Right lobe of liver (tissue), 6 donors: ENCODE data around the gene BCKDK. TPM values are rescaled to one million over a fixed set of nuclear protein-coding genes. Genes with fewer than 3 reads are reported as not detected.
A peak's percentile ranks its signal among the peaks of the same experiment; 100 is the strongest.

Experiments
- ATAC-seq, 4 donors: fragments of 200-7000 bp; cut with Tn5 transposase; one replicate each; pipeline ENCODE4 v1.9.1; 2020; ENCODE audit warnings: mild to moderate bottlenecking in 4 of 4, moderate library complexity in 4 of 4
- DNase-seq, 3 donors: peaks; one replicate each; pipeline ENCODE4 v3.0.0-alpha.2; 2020
- H3K27ac ChIP-seq, 3 donors: fragments of 200-600 bp; one replicate each; pipeline ENCODE4 v1.8.0; 2022
- H3K27me3 ChIP-seq, 2 donors: fragments of 200-600 bp; one replicate each; pipeline ENCODE4 v1.8.0; 2022
- H3K36me3 ChIP-seq, 4 donors: fragments of 200-600 bp; sonication (generic) in 1 of 4; one replicate each; pipeline versions ENCODE4 v1.5.1 to v1.8.0; 2017 to 2022; ENCODE audit warnings: control low read depth in 1 of 4
- H3K4me1 ChIP-seq, 4 donors: fragments of 200-600 bp; sonication (generic) in 1 of 4; one replicate each; pipeline versions ENCODE4 v1.5.1 to v1.8.0; 2017 to 2022; ENCODE audit warnings: control low read depth in 1 of 4
- H3K4me3 ChIP-seq, 3 donors: fragments of 200-600 bp; one replicate each; pipeline ENCODE4 v1.8.0; 2022
- H3K9me3 ChIP-seq, 4 donors: fragments of 200-600 bp; sonication (generic) in 1 of 4; one replicate each; pipeline versions ENCODE4 v1.5.1 to v1.8.0; 2017 to 2022; ENCODE audit warnings: control low read depth in 1 of 4
- POLR2A ChIP-seq: fragments of 450-650 bp; IDR thresholded peaks from one replicate; pipeline ENCODE4 v1.6.1; 2017; ENCODE audit warnings: antibody characterized with exemption, mild to moderate bottlenecking
- WGBS: methylation state at CpG from one replicate; pipeline ENCODE4 v1.1.6; 2018; ENCODE audit warnings: low coverage, low lambda C conversion rate; ENCODE audit not compliant: insufficient coverage; ENCODE audit errors: missing lambda C conversion rate; 5-methylcytosine and 5-hydroxymethylcytosine counted together
- intact Hi-C, 2 donors: fragments of 100-400 bp; cut with DNase I; formaldehyde crosslinking; loops; one replicate each; pipeline versions ENCODE4 v1.11.2 to v1.14.1; 2022
- total RNA-seq, 6 experiments: library from RNA; depleted of rRNA in 2 of 6; stranded (reverse); fragments of >200 nt in 2 of 6; fragmentation: NEBNext Ultra II Directional in 3 of 6; extraction: Animal tissue kit (Norgen Biotek cat#: 25700) in 3 of 6; gene quantifications; one replicate each; pipeline versions ENCODE4 v1.1.0 to v1.2.4, GENCODE V29; 2016 to 2023
- TF ChIP-seq, protein P1 (sequence below), 4 donors: fragments of 200-600 bp in 3 of 4; fragments of 450-650 bp in 1 of 4; IDR thresholded peaks; one replicate each; pipeline versions ENCODE4 v1.5.1 to v1.8.0; 2016 to 2022; ENCODE audit warnings: antibody characterized with exemption in 4 of 4, mild to moderate bottlenecking in 2 of 4
- donor health status: DM: no; HTN: yes; CAD: no.
- donor health status: DM: no; HTN: no; CAD: no.
- donor health status: DM: no; HTN: no; CAD: no.
- donor health status: DM: no; HTN: yes; CAD: no.
- donor health status: DM: no; HTN: yes; CAD: no.

BCKDK gene
- total RNA-seq, 6 experiments from 2014 or later, result 34.8 to 61.5 (median 41.8) TPM

DNA sequence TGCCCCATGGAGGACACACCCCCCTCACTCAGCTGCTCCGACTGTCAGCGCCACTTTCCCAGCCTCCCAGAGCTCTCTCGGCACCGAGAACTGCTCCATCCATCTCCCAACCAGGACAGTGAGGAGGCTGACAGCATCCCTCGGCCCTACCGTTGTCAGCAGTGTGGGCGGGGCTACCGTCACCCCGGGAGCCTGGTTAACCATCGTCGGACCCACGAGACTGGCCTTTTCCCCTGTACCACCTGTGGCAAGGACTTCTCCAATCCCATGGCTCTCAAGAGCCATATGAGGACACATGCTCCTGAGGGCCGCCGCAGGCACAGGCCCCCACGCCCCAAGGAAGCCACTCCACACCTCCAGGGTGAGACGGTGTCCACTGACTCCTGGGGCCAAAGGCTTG is 31.9 kb upstream of the BCKDK start:
- TF ChIP-seq, protein P1, sequence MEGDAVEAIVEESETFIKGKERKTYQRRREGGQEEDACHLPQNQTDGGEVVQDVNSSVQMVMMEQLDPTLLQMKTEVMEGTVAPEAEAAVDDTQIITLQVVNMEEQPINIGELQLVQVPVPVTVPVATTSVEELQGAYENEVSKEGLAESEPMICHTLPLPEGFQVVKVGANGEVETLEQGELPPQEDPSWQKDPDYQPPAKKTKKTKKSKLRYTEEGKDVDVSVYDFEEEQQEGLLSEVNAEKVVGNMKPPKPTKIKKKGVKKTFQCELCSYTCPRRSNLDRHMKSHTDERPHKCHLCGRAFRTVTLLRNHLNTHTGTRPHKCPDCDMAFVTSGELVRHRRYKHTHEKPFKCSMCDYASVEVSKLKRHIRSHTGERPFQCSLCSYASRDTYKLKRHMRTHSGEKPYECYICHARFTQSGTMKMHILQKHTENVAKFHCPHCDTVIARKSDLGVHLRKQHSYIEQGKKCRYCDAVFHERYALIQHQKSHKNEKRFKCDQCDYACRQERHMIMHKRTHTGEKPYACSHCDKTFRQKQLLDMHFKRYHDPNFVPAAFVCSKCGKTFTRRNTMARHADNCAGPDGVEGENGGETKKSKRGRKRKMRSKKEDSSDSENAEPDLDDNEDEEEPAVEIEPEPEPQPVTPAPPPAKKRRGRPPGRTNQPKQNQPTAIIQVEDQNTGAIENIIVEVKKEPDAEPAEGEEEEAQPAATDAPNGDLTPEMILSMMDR (IDR thresholded peaks at IDR 0.05), result no peak
- no peak for TF ChIP-seq POLR2A
- Histone ChIP-seq H3K9me3 (no peaks in the 10 kb centered on the region), H3K27ac (no peak overlapping the region), H3K27me3 (no peaks in the 10 kb centered on the region), H3K36me3 (peaks cover 0 to 27% (median 3%) of the 10 kb centered on the region in 4 donors), H3K4me3 (no peak overlapping the region), H3K4me1 (peaks cover 0 to 17% (median 0%) of the 10 kb centered on the region in 4 donors)
- ATAC-seq (no peak), DNase-seq (peak in 1 of 3 donors; percentile 55)
- intact Hi-C loops, result no loop called here
- 92% methylated on average over 2 of the region's 16 CpGs for WGBS

DNA sequence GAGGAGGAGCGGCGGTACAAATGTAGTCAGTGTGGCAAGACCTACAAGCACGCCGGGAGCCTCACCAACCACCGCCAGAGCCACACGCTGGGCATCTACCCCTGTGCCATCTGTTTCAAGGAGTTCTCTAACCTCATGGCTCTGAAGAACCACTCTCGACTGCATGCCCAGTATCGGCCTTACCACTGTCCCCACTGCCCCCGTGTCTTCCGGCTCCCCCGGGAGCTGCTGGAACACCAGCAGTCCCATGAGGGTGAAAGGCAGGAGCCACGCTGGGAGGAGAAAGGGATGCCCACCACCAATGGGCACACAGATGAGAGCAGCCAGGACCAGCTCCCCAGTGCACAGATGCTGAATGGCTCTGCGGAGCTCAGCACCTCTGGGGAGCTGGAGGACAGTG is 31.2 kb upstream of the BCKDK start:
- peaks cover 0 to 27% (median 3%) of the 10 kb centered on the region in 4 donors for H3K36me3 ChIP-seq
- 87% methylated on average over 3 of the region's 13 CpGs for WGBS
- H3K4me1 ChIP-seq, result peaks cover 0 to 14% (median 0%) of the 10 kb centered on the region in 4 donors

DNA sequence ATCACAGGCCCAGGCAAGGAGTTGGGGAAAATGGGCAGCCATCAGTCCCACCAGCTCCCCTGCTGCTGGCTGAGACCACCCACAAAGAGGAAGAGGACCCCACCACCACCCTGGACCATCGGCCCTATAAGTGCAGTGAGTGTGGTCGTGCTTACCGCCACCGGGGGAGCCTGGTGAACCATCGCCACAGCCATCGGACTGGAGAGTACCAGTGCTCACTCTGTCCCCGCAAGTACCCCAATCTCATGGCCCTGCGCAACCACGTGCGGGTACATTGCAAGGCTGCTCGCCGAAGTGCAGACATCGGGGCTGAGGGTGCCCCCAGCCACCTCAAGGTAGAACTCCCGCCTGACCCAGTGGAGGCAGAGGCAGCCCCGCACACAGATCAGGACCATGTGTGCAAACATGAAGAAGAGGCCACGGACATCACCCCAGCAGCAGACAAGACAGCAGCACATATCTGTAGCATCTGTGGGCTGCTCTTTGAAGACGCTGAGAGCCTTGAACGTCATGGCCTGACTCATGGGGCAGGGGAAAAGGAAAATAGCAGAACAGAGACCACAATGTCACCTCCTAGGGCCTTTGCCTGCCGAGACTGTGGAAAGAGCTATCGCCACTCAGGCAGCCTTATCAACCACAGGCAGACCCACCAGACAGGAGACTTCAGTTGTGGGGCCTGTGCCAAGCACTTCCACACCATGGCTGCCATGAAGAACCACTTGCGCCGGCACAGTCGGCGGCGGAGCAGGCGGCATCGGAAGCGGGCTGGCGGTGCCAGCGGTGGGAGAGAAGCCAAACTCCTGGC is 30.4 kb upstream of the BCKDK start:
- 93% methylated on average over 3 of the region's 30 CpGs for WGBS
- no peak for TF ChIP-seq POLR2A
- TF ChIP-seq, protein P1 (IDR thresholded peaks at IDR 0.05), result no peak
- Histone ChIP-seq H3K27me3 (no peaks in the 10 kb centered on the region), H3K27ac (no peak overlapping the region), H3K4me1 (peaks cover 0 to 7% (median 0%) of the 10 kb centered on the region in 4 donors), H3K36me3 (peaks cover 0 to 27% (median 3%) of the 10 kb centered on the region in 4 donors), H3K9me3 (no peaks in the 10 kb centered on the region), H3K4me3 (no peak overlapping the region)
- DNase-seq, result no peak
- ATAC-seq, result no peak
- intact Hi-C loops, result no loop called here

More for the DNA sequence above, 31.2 kb upstream of the BCKDK start:
- TF ChIP-seq, protein P1 (IDR thresholded peaks at IDR 0.05), result no peak
- no peak for TF ChIP-seq POLR2A
- no peaks in the 10 kb centered on the region for H3K9me3 ChIP-seq
- ATAC-seq (no peak), DNase-seq (no peak)
- intact Hi-C loops, result no loop called here
- H3K4me3 ChIP-seq, result no peak overlapping the region
- H3K27me3 ChIP-seq, result no peaks in the 10 kb centered on the region
- no peak overlapping the region for H3K27ac ChIP-seq

DNA sequence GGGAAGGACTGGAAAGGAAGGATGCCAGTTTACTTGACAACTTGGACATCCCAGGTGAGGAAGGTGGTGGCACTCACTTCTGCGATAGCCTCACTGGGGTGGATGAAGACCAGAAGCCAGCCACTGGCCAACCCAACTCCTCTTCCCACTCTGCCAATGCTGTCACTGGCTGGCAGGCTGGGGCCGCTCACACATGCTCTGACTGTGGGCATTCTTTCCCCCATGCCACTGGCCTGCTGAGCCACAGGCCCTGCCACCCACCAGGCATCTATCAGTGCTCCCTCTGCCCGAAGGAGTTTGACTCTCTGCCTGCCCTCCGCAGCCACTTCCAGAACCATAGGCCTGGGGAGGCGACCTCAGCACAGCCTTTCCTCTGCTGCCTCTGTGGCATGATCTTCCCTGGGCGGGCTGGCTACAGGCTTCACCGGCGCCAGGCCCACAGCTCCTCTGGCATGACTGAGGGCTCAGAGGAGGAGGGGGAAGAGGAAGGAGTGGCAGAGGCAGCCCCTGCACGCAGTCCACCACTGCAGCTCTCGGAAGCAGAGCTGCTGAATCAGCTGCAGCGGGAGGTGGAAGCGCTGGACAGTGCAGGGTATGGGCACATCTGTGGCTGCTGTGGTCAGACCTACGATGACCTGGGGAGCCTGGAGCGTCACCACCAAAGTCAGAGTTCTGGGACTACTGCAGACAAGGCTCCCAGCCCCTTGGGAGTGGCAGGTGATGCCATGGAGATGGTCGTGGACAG is 29.4 kb upstream of the BCKDK start:
- 75% methylated on average over 4 of the region's 15 CpGs for WGBS
- DNase-seq (no peak), ATAC-seq (no peak)
- no peak overlapping the region for H3K4me3 ChIP-seq
- no peak overlapping the region for H3K27ac ChIP-seq
- no peaks in the 10 kb centered on the region for H3K9me3 ChIP-seq
- H3K36me3 ChIP-seq, result peaks cover 0 to 31% (median 3%) of the 10 kb centered on the region in 4 donors
- peaks cover 0 to 7% (median 0%) of the 10 kb centered on the region in 4 donors for H3K4me1 ChIP-seq
- intact Hi-C loops, result no loop called here
- H3K27me3 ChIP-seq, result no peaks in the 10 kb centered on the region
- TF ChIP-seq, protein P1 (IDR thresholded peaks at IDR 0.05), result no peak
- no peak for TF ChIP-seq POLR2A
